ENCODE results near the gene ERICH4. TPM values are rescaled to one million over a fixed set of nuclear protein-coding genes. Genes with fewer than 3 reads are reported as not detected.
"Not testable (repeated sequence)": the region's sequence is repeated elsewhere in the genome, so short reads cannot be mapped to it uniquely, and the experiment has no call there.

ERICH4 gene
- polyA plus RNA-seq, 4 donors, result 11.7 to 154 (median 83.5) TPM

- FAIRE-seq, result no peak
- peaks cover 0 to 22% (median 0%) of the 10 kb centered on the region in 3 donors for H3K36me3 ChIP-seq (ENCODE audit: control insufficient read depth in 3 of 3, insufficient read depth in 2 of 3, low read depth in 1 of 3, low read length in 3 of 3)
- peaks cover 3 to 9% (median 7%) of the 10 kb centered on the region in 3 donors for H3K4me1 ChIP-seq (ENCODE audit: control insufficient read depth in 3 of 3, insufficient read depth in 2 of 3, low read depth in 1 of 3, low read length in 2 of 3)
- no peak overlapping the region for H3K27ac ChIP-seq (ENCODE audit: low read depth in 1 of 3, low read length in 2 of 3)
- WGBS, 3 donors, result 85 to 93% (median 88%) methylated on average over 2 of the region's 2 CpGs
- H3K9me3 ChIP-seq (ENCODE audit: control insufficient read depth in 2 of 2, insufficient read depth in 1 of 2, low read depth in 1 of 2, low read length in 1 of 2), result no peaks in the 10 kb centered on the region
- no peak for DNase-seq
- no peak overlapping the region for H3K4me3 ChIP-seq (ENCODE audit: low read depth in 1 of 3, low read length in 3 of 3)
- H3K27me3 ChIP-seq (ENCODE audit: control insufficient read depth in 3 of 3, insufficient read depth in 3 of 3, low read length in 3 of 3), result no peaks in the 10 kb centered on the region
Measured at GRCh38 chr19:41399525-41399924, 43.4 kb upstream of the ERICH4 start.

- Histone ChIP-seq H3K9me3 (ENCODE audit: control insufficient read depth in 2 of 2, insufficient read depth in 1 of 2, low read depth in 1 of 2, low read length in 1 of 2) (no peaks in the 10 kb centered on the region), H3K27me3 (ENCODE audit: control insufficient read depth in 3 of 3, insufficient read depth in 3 of 3, low read length in 3 of 3) (no peaks in the 10 kb centered on the region), H3K4me3 (ENCODE audit: low read depth in 1 of 3, low read length in 3 of 3) (no peak overlapping the region), H3K4me1 (ENCODE audit: control insufficient read depth in 3 of 3, insufficient read depth in 2 of 3, low read depth in 1 of 3, low read length in 2 of 3) (peaks cover 3 to 9% (median 7%) of the 10 kb centered on the region in 3 donors), H3K36me3 (ENCODE audit: control insufficient read depth in 3 of 3, insufficient read depth in 2 of 3, low read depth in 1 of 3, low read length in 3 of 3) (peaks cover 0 to 27% (median 0%) of the 10 kb centered on the region in 3 donors), H3K27ac (ENCODE audit: low read depth in 1 of 3, low read length in 2 of 3) (no peak overlapping the region)
- DNase-seq (no peak), FAIRE-seq (no peak)
- WGBS, 3 donors, result 69 to 81% (median 80%) methylated on average over 4 of the region's 4 CpGs
Measured at GRCh38 chr19:41401483-41401882, 41.5 kb upstream of the ERICH4 start.

- H3K9me3 ChIP-seq (ENCODE audit: control insufficient read depth in 2 of 2, insufficient read depth in 1 of 2, low read depth in 1 of 2, low read length in 1 of 2), result no peaks in the 10 kb centered on the region
- peaks cover 0 to 29% (median 0%) of the 10 kb centered on the region in 3 donors for H3K36me3 ChIP-seq (ENCODE audit: control insufficient read depth in 3 of 3, insufficient read depth in 2 of 3, low read depth in 1 of 3, low read length in 3 of 3)
- 79 to 82% (median 81%) methylated on average over 3 of the region's 3 CpGs for WGBS, 3 donors
- H3K27ac ChIP-seq (ENCODE audit: low read depth in 1 of 3, low read length in 2 of 3), result no peak overlapping the region
- no peaks in the 10 kb centered on the region for H3K27me3 ChIP-seq (ENCODE audit: control insufficient read depth in 3 of 3, insufficient read depth in 3 of 3, low read length in 3 of 3)
- peaks cover 3 to 9% (median 7%) of the 10 kb centered on the region in 3 donors for H3K4me1 ChIP-seq (ENCODE audit: control insufficient read depth in 3 of 3, insufficient read depth in 2 of 3, low read depth in 1 of 3, low read length in 2 of 3)
- DNase-seq (no peak), FAIRE-seq (no peak)
- no peak overlapping the region for H3K4me3 ChIP-seq (ENCODE audit: low read depth in 1 of 3, low read length in 3 of 3)
Measured at GRCh38 chr19:41402010-41402409, 40.9 kb upstream of the ERICH4 start.

- Histone ChIP-seq H3K9me3 (ENCODE audit: control insufficient read depth in 2 of 2, insufficient read depth in 1 of 2, low read depth in 1 of 2, low read length in 1 of 2) (no peaks in the 10 kb centered on the region), H3K27me3 (ENCODE audit: control insufficient read depth in 3 of 3, insufficient read depth in 3 of 3, low read length in 3 of 3) (no peaks in the 10 kb centered on the region), H3K27ac (ENCODE audit: low read depth in 1 of 3, low read length in 2 of 3) (no peak overlapping the region), H3K4me3 (ENCODE audit: low read depth in 1 of 3, low read length in 3 of 3) (no peak overlapping the region), H3K36me3 (ENCODE audit: control insufficient read depth in 3 of 3, insufficient read depth in 2 of 3, low read depth in 1 of 3, low read length in 3 of 3) (peaks cover 0 to 38% (median 0%) of the 10 kb centered on the region in 3 donors), H3K4me1 (ENCODE audit: control insufficient read depth in 3 of 3, insufficient read depth in 2 of 3, low read depth in 1 of 3, low read length in 2 of 3) (peaks cover 3 to 8% (median 8%) of the 10 kb centered on the region in 3 donors)
- WGBS, 3 donors, result 24 to 49% (median 38%) methylated on average over 12 of the region's 12 CpGs
- FAIRE-seq, result no peak
- DNase-seq, result peak in 1 of 2 donors; percentile 29
Measured at GRCh38 chr19:41403181-41403970, 39.6 kb upstream of the ERICH4 start.

- no peak for FAIRE-seq
- Histone ChIP-seq H3K27me3 (ENCODE audit: control insufficient read depth in 3 of 3, insufficient read depth in 3 of 3, low read length in 3 of 3) (no peaks in the 10 kb centered on the region), H3K4me3 (ENCODE audit: low read depth in 1 of 3, low read length in 3 of 3) (no peak overlapping the region), H3K9me3 (ENCODE audit: control insufficient read depth in 2 of 2, insufficient read depth in 1 of 2, low read depth in 1 of 2, low read length in 1 of 2) (no peaks in the 10 kb centered on the region), H3K27ac (ENCODE audit: low read depth in 1 of 3, low read length in 2 of 3) (no peak overlapping the region), H3K36me3 (ENCODE audit: control insufficient read depth in 3 of 3, insufficient read depth in 2 of 3, low read depth in 1 of 3, low read length in 3 of 3) (peaks cover 0 to 43% (median 0%) of the 10 kb centered on the region in 3 donors), H3K4me1 (ENCODE audit: control insufficient read depth in 3 of 3, insufficient read depth in 2 of 3, low read depth in 1 of 3, low read length in 2 of 3) (peaks cover 0 to 20% (median 0%) of the 10 kb centered on the region in 3 donors)
- no peak for DNase-seq
- WGBS, 3 donors, result 80 to 88% (median 87%) methylated on average over 6 of the region's 6 CpGs
Measured at GRCh38 chr19:41405776-41406175, 37.2 kb upstream of the ERICH4 start.

GRCh38 chr19:41407271-41407670, 35.7 kb upstream of the ERICH4 start:
- Histone ChIP-seq H3K4me1 (ENCODE audit: control insufficient read depth in 3 of 3, insufficient read depth in 2 of 3, low read depth in 1 of 3, low read length in 2 of 3) (peaks cover 0 to 20% (median 0%) of the 10 kb centered on the region in 3 donors), H3K9me3 (ENCODE audit: control insufficient read depth in 2 of 2, insufficient read depth in 1 of 2, low read depth in 1 of 2, low read length in 1 of 2) (no peaks in the 10 kb centered on the region), H3K27ac (ENCODE audit: low read depth in 1 of 3, low read length in 2 of 3) (no peak overlapping the region), H3K27me3 (ENCODE audit: control insufficient read depth in 3 of 3, insufficient read depth in 3 of 3, low read length in 3 of 3) (no peaks in the 10 kb centered on the region), H3K36me3 (ENCODE audit: control insufficient read depth in 3 of 3, insufficient read depth in 2 of 3, low read depth in 1 of 3, low read length in 3 of 3) (peaks cover 2 to 53% (median 2%) of the 10 kb centered on the region in 3 donors), H3K4me3 (ENCODE audit: low read depth in 1 of 3, low read length in 3 of 3) (no peak overlapping the region)
- DNase-seq (no peak), FAIRE-seq (no peak)
- WGBS, 3 donors, result 58 to 72% (median 69%) methylated on average over 4 of the region's 4 CpGs

GRCh38 chr19:41408256-41408655, 34.7 kb upstream of the ERICH4 start:
- DNase-seq (peak in 1 of 2 donors; percentile 41), FAIRE-seq (no peak)
- H3K27ac ChIP-seq (ENCODE audit: low read depth in 1 of 3, low read length in 2 of 3), result no peak overlapping the region
- H3K9me3 ChIP-seq (ENCODE audit: control insufficient read depth in 2 of 2, insufficient read depth in 1 of 2, low read depth in 1 of 2, low read length in 1 of 2), result no peaks in the 10 kb centered on the region
- no peak overlapping the region for H3K4me3 ChIP-seq (ENCODE audit: low read depth in 1 of 3, low read length in 3 of 3)
- no peaks in the 10 kb centered on the region for H3K27me3 ChIP-seq (ENCODE audit: control insufficient read depth in 3 of 3, insufficient read depth in 3 of 3, low read length in 3 of 3)
- H3K36me3 ChIP-seq (ENCODE audit: control insufficient read depth in 3 of 3, insufficient read depth in 2 of 3, low read depth in 1 of 3, low read length in 3 of 3), result peaks cover 2 to 55% (median 4%) of the 10 kb centered on the region in 3 donors
- 37 to 62% (median 54%) methylated on average over 4 of the region's 4 CpGs for WGBS, 3 donors
- peaks cover 0 to 20% (median 0%) of the 10 kb centered on the region in 3 donors for H3K4me1 ChIP-seq (ENCODE audit: control insufficient read depth in 3 of 3, insufficient read depth in 2 of 3, low read depth in 1 of 3, low read length in 2 of 3)

- FAIRE-seq, result not testable (repeated sequence)
Measured at GRCh38 chr19:41408846-41409245, 34.1 kb upstream of the ERICH4 start.

More at GRCh38 chr19:41408846-41409245, 34.1 kb upstream of the ERICH4 start:
- WGBS, 3 donors, result 90 to 96% (median 91%) methylated on average over 5 of the region's 5 CpGs
- not testable (repeated sequence) for H3K4me3 ChIP-seq (ENCODE audit: low read depth in 1 of 3, low read length in 3 of 3); DNase-seq; H3K9me3 ChIP-seq (ENCODE audit: control insufficient read depth in 2 of 2, insufficient read depth in 1 of 2, low read depth in 1 of 2, low read length in 1 of 2); H3K27me3 ChIP-seq (ENCODE audit: control insufficient read depth in 3 of 3, insufficient read depth in 3 of 3, low read length in 3 of 3)
- peaks cover 0 to 24% (median 0%) of the 10 kb centered on the region in 3 donors for H3K4me1 ChIP-seq (ENCODE audit: control insufficient read depth in 3 of 3, insufficient read depth in 2 of 3, low read depth in 1 of 3, low read length in 2 of 3)
- H3K36me3 ChIP-seq (ENCODE audit: control insufficient read depth in 3 of 3, insufficient read depth in 2 of 3, low read depth in 1 of 3, low read length in 3 of 3), result peaks cover 2 to 57% (median 4%) of the 10 kb centered on the region in 3 donors
- H3K27ac ChIP-seq (ENCODE audit: low read depth in 1 of 3, low read length in 2 of 3), result peak overlapping the region in 2 of 3 donors; percentile 49 to 59
